Stimulated activated CD8-positive, alpha-beta memory T cell treated with anti-CD3 and anti-CD28 coated beads, Interleukin-15, amount 100 ng/mL, for 48 hours (primary cell): ENCODE measurements around the gene CDX4.
"Not testable (repeated sequence)": the region's sequence is repeated elsewhere in the genome, so short reads cannot be mapped to it uniquely, and the experiment has no call there.

Experiments
- DNase-seq, 2 donors: peaks; one replicate each; pipeline ENCODE4 v3.0.0-alpha.2; 2020; ENCODE audit warnings: low read depth in 2 of 2

CDX4 gene, protein sequence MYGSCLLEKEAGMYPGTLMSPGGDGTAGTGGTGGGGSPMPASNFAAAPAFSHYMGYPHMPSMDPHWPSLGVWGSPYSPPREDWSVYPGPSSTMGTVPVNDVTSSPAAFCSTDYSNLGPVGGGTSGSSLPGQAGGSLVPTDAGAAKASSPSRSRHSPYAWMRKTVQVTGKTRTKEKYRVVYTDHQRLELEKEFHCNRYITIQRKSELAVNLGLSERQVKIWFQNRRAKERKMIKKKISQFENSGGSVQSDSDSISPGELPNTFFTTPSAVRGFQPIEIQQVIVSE

DNA sequence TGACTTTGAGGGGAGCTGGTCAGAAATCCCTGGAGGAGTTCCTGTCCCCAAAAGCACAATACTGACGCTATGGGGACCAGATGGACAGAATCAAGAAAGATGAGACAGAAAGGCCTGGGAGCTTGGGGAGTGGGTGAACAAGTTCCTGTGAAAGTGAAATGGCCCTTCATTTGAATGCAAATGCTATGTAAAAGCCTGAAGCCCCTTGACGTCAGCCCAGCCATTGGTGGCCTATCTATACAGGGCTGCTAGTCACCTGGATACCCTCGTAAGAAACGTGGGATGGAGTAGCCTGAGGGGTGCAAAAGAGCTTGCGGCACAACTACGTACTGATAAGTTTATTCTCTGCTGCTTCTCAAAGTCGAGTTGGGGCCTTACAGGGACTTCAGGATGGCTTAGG is at the start of gene CDX4:
Gene CDX4, plus strand, starts transcription at position 223 of the 400 bp plus-strand sequence. CDS start 201 bp downstream, outside the sequence.
- DNase-seq = no peak

DNA sequence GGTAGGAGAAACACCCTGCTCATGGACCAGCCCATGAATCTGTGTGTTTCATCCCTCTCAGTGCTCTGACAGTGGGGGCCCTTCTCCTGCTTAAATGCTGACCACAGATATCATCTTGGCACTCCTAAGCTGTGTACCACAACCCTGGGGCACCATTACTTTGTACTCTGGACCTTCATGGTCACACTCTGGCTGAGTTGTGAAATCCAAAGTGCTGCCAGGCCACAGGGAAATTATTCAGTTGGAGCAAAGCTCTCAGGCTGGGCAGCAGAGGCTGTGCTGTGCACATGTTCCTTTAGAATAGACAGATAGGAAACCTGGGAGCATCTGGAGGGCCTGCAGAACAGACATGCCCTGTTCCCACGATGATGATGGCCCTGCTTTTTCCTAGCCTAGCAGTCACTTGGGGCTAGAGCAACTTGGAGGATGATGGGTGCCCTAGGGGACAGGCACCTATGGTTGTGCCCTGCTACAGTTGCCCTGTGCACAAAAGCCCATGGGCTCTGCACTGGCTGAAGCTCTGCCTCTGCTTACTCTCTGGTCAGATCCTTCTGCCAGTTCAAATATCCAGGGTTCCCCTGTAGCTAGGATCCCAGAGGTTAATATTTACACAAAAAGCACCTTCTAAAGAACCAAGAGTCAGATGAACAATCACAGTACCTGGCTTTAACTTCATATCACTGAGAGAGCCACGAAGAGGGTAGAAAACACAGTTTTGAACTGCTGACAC is 48.5 kb upstream of the CDX4 start:
- DNase-seq = no peak

DNA sequence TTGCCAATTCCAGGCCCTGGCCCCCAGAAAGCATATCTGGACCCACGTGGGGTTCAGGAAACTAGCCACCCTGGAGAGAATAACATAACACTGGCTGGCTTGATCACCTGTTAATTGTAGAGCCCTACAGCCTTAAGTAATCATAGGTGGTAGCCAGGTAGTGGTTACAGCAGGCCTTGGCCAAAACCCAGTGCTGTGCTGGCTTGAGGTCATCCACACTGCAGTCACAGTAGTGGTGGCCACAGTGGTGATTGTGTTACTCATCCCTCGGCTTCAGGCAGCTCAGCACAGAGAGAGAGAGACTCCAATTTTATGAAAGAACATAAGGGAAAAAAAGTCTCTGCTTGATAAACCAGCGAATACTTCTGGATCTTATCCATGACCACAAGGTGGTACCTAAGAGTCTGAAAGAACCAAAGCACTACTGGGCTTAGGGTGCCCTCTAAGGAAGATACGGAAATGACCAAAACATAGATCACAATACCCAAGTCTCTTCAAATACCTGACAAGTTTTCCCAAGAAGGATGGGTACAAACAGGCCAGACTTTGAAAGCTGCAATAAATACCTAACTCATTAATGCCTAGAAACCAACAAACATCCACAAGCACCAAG is 46.6 kb upstream of the CDX4 start:
- no peak for DNase-seq

DNA sequence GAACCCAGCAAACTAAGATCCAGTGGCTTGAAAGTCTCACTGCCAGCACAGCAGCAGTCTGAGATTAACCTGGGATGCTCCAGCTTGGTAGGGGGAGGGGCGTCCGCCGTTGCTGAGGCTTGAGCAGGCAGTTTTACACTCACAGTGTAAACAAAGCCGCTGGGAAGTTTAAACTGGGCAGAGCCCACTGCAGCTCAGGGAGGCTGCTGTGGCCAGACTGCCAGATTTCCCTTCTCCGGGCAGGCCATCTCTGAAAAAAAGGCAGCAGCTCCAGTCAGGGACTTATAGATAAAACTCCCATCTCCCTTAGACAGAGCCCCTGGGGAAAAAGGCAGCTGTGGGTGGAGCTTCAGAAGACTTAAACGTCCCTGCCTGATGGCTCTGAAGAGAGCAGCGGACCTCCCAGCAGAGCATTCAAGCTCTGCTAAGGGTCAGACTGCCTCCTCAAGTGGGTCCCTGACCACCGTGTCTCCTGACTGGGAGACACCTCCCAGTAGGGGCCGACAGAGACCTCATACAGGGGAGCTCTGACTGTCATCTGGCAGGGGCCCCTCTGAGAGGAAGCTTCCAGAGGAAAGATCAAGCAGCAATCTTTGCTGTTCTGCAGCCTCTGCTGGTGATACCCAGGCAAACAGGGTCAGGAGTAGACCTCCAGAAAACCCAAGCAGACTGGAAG is 45.1 kb upstream of the CDX4 start:
- no peak for DNase-seq

DNA sequence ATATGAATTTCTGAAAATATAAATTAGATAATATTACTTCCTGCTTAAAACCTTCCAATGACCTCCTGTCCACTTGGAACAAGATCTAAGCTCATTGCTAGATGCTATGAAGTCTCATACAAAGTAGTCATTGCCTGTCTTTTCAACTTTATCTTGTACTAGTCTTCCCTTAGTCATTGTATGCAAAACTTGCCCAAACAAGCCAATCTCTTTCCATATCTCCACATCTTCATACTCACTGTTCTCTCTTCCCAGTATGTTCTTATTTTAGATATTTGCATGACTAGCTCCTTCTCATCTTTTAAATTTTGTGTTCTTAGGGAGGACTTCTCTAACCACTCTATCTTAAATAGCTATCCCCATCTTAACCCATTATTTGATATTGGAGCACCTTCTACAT is 33.9 kb upstream of the CDX4 start:
- no peak for DNase-seq

DNA sequence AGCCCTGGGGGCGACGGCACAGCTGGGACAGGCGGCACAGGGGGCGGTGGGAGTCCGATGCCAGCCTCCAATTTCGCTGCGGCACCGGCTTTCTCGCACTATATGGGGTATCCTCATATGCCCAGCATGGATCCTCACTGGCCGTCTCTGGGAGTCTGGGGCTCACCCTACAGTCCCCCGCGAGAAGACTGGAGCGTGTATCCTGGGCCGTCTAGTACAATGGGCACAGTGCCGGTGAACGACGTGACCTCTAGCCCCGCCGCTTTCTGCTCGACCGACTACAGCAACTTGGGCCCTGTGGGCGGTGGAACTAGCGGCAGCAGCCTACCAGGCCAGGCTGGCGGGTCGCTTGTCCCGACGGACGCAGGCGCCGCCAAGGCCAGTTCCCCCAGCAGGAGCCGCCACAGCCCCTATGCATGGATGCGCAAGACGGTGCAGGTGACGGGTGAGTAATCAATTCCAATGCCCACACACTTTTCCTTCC is 500 bp downstream of the CDX4 start:
- no peak for DNase-seq

DNA sequence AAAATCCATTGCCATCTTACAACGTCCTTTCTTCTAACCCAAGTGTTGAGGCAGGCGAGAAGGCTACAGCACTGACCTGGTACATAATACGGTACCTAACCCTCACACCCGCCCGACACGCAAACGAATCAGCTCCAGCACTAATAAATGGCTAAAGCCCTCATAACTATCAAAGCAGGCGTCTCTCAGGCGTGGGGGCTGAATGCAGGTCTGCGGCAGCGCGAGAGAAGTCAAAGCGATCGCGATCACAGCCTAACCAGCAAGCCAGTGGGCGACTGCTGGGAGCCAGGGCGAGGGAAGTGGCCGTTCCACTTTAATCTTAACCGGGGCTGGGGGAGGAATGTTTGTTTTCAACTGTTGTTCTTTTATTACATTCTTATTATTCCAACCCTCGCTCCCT is 1.5 kb downstream of the CDX4 start:
- no peak for DNase-seq

DNA sequence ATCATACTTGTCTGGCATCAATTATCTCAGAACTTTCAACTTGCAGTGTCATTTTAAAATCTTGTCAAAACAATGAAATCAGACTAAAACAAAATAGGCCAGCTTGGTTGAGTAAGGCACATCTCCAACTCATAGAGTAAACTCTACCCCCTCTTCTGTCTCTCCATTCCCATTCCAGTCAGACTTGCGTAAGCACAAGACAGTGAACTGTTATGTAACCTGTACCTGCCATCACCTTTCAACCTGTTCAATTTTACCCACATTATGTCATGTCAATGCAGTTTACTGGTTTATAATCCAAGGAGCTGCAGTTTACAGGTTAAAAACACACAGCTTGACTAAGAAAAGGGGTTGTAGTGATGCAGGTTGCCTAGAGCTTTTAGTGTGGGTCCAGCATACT is 8.3 kb downstream of the CDX4 start:
- no peak for DNase-seq

DNA sequence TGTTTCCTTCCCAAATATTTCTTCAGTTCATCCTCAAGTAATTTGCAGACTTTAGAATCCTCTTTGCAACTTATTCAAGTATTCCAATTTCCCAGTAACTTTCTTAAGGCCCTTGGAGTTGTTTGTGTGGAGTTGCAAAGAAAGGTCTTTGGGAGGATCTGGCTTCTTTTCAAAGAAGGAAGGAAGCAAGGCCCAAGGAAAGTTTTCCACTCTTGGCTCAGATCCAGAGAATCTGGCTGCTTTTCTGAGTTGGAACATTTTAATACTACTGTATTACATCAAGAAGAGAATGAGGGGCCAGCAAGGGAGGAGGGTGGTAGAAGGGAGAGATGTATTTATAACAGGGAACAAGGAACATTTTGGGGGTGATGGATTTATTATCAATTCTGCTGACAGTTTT is 10.5 kb downstream of the CDX4 start:
- no peak for DNase-seq

DNA sequence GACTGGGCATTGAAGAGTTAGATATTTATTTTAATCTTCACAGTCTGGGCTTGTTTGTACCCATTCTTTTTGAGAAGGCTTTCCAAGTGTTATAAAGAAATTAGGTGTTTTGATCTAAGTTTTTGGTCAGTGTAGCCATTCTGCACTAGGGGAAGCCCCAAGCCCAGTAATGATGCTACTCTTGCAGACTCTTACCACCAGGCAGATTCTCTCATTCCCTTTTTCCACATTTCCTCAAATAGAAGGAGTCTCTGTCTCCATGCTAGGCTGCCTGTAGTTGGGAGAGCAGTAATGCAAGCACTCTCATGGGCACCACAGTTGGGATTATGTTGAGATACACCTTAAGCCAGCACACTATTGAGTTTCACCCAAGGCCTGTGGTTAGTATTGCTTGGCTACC is 21.5 kb downstream of the CDX4 start:
- no peak for DNase-seq

DNA sequence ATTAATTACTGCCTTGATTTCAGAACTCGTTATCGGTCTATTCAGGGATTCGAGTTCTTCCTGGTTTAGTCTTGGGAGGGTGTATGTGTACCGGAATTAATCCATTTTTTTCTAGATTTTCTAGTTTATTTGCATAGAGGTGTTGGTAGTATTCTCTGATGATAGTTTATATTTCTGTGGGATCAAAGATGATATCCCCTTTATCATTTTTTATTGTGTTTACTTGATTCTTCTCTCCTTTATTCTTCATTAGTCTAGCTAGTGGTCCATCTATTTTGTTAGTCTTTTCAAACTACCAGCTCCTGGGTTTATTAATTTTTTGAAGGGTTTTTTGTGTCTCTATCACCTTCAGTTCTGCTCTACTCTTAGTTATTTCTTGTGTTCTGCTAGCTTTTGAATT is 32.1 kb downstream of the CDX4 start:
- DNase-seq = no peak

DNA sequence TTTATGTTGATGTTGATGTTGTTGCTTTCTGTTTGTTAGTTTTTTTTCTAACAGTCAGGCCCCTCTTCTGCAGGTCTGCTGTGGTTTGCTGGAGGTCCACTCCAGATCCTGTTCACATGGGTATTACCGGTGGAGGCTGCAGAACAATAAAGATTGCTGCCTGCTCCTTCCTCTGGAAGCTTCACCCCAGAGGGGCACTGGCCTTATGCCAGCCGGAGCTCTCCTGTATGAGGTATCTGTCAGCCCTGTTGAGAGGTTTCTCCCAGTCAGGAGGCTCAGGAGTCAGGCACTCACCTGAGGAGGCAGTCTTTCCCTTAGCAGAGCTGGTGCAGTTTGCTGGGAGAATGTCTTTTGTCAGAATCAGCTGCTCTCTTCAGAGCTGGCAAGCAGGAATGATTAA is 34.7 kb downstream of the CDX4 start:
- DNase-seq = no peak

DNA sequence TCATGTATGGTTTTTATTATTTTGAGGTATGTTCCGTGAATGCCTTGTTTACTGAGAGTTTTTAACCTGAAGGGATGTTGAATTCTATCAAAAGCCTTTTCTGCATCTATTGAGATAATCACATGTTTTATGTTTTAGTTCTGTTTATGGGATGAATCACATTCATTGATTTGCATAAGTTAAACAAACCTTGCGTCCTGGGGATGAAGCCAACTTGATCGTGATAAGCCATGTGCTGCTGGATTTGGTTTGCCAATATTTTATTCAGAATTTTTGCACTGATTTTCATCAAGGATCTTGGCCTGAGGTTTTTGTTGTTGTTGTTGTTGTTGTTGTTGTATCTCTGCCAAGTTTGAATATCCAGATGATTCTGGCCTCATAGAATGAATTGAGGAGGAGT is 43.8 kb downstream of the CDX4 start:
- no peak for DNase-seq

DNA sequence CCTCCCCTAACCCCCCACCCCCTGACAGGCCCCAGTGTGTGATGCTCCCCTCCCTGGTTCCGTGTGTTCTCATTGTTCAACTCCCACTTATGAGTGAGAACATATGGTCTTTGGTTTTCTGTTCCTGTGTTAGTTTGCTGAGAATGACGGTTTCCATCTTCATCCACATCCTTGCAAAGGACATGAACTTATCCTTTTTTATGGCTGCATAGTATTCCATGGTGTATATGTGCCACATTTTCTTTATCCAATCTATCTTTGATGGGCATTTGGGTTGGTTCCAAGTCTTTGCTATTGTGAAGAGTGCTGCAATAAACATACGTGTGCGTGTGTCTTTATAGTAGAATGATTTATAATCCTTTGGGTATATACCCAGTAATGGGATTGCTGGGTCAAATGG is 45.3 kb downstream of the CDX4 start:
- not testable (repeated sequence) for DNase-seq
